ENCODE measurements around the gene NUDT21. TPM values are rescaled to one million over a fixed set of nuclear protein-coding genes. Genes with fewer than 3 reads are reported as not detected.
A peak's percentile ranks its signal among the peaks of the same experiment; 100 is the strongest.
"Not testable (repeated sequence)": the region's sequence is repeated elsewhere in the genome, so short reads cannot be mapped to it uniquely, and the experiment has no call there.

Gene NUDT21
- 80.9 TPM for total RNA-seq

DNA sequence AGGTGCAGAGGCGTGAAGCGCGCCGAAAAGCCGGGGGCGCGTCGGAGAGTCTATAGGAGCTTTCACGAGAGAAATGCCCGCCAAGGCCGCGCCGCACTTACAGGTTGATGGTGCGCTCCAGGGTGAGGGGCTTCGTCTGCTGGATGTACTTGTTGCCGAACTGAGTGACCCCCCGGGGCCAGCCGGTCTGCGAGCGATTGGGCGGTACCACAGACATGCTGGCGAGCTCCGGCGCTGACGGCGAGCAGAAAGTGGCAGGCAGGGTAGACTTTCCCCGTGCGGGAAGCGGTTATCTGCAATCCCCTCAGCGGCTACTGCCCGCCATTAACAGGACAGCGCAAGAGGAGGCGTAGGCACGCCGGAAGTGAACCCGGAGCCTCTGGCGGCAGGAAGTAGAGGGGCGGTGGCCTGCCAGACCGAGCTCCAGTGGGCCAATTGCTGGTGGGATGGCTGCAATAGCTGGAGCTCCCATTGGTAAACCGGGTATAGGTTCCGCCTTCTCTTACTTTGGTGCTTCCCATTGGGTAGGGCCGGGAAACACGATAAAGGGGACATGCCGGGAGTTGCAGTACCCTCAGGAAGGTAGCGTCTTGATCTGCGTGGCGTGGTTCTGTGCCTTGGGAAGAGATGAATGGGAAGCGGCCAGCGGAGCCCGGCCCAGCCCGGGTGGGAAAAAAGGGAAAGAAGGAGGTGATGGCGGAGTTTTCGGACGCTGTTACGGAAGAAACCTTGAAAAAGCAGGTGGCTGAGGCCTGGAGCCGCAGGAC, at the start of gene NUDT21, which contains the start of gene OGFOD1:
NUDT21 (minus strand) TSS at position 347 of the 767 bp plus-strand sequence; CDS start at position 217, 130 bp downstream.
OGFOD1 (plus strand) TSS at position 569 of the 767 bp plus-strand sequence; CDS start at position 628, 59 bp downstream.
- DNase-seq (ENCODE audit: low spot score): peak; percentile 96

DNA sequence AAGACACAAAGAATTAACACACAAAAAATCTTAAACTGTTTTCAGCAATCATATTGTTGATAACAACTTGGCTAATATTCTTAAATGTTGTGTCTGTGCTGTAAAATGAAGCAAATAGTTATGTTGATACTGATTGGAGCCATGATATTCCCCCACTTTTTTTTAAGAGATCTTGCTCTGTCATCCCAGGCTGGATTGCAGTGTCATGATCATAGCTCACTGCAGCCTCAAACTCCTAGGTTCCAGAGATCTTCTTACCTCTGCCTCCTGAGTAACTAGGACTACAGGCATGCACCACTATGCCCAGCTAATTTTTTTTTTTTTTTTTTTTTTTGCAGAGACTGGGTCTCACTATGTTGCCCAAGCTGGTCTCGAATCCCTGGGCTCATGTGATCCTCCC, 42.7 kb upstream of the NUDT21 start:
- DNase-seq (ENCODE audit: low spot score): no peak

DNA sequence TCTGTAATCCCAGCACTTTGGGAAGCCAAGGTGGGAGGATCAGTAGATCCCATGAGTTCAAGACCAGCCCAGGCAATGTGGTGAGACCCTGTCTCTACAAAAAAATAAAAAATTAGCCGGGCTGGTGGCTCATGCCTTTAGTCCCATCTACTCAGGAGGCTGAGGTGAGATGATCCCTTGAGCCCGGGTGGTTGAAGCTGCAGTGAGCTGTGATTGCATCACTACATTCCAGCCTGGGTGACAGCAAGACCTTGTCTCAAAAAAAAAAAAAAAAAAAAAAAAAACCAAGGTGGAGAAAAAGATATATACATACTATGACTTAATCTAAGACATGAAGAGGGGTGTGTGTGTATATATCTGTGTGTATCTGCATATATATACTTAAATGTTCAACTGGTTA, 42.0 kb upstream of the NUDT21 start:
- no peak for DNase-seq (ENCODE audit: low spot score)

DNA sequence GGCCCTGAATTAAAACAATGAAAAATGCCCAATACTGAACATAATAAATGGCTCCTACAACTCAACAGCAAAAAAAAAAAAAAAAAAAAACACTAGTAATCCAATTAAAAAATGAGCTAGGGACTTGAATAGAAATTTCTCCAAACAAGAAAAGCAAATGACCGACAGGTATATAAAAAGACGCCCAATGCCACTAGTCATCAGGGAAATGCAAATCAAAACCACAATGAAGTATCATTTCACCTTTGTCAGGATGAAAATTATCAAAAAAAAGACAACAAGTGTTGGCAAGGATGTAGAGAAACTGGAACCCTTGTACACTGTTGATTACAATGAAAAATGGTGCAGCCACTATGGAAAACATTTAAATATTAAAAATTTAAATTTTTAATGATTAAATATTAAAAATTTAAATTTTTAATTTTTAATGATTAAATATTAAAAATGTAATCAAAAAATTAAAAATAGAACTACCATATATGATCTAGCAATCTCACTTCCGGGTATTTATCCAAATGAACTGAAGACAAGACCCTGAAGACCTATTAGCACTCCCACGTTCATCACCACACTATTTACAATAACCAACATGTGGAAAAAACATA, 40.6 kb upstream of the NUDT21 start:
- no peak for DNase-seq (ENCODE audit: low spot score)

- DNase-seq (ENCODE audit: low spot score): not testable (repeated sequence)
These were observed 37.7 kb upstream of the NUDT21 start for GRCh38 chr16:56488868-56489267.

GRCh38 chr16:56488035-56488434, 36.9 kb upstream of the NUDT21 start:
- DNase-seq (ENCODE audit: low spot score): no peak

DNA sequence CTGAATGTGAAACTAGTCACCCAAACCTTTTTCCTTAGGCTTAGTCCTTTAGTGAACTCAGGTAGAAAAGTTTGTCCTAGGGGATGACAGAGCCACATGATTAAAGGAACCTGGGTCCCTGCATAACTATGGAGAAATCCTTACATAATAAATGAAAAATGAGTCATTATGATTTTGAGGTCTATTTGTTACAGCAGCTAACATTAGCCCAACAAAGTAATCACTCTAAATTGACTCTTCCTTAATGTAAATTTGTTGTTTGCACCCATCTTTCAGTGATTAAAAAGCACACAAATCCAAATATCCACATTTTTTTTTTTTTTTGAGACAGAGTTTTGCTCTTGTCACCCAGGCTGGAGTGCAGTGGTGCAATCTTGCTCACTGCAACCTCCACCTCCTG, 32.3 kb upstream of the NUDT21 start:
- DNase-seq (ENCODE audit: low spot score): no peak

DNA sequence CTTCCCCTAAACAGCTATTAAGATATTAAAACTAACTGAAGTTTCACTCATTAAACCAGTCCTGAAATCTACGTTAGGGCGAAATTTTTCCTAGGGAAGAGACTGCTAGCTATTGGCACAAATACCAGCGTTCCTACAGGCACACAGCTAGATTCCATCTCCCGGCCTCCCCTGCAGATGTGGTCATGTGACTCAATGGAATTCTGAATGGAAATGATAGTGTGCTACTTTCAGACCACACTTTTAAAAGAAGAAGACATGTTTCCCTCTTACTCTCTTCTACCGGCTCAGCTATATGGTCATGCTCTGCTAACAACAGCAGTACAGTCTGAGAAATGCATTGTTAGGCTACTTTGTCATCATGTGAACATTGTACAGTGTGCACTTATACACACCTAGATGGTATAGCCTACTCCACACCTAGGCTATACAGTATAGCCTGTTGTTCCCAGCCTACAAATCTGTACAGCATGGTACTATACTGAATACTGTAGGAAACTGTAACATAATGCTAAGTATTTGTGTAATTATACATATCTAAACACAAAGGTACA, 31.6 kb upstream of the NUDT21 start:
- no peak for DNase-seq (ENCODE audit: low spot score)

GRCh38 chr16:56481468-56482122, 30.5 kb upstream of the NUDT21 start:
- DNase-seq (ENCODE audit: low spot score): no peak

DNA sequence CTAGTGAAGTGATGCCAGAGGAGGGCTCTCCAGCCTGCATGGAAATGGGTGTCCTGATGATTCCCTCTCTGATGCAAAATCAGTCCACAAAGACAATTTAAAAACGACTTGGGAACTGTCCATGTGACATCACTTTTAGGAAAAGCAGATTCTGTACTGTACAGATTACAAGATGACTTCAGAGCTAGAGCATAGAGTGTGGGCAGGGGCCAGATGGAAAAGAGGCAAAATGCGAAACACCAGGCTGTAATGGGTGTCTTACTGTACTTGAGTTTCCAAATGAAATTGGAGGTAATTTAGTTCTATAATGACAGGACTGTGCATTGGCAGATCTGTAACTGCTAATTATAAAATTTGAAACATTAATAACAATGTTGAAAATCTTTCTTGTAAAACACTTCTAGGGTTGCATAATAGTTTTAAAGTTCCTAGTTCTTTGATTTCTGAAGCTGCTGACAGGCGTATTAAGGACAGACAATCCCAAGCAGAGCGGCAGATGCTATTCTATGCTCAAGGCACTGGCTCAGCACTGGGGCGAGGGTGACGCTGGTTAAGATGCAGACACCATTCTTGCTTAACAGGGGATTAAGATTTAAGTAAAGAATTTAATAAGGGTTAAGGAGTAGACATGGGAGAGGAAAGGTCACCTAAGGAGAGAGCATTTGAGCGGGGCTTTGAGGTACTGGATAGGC, 29.8 kb upstream of the NUDT21 start:
- DNase-seq (ENCODE audit: low spot score): no peak

- no peak for DNase-seq (ENCODE audit: low spot score)
These were observed 28.3 kb upstream of the NUDT21 start for GRCh38 chr16:56479469-56479868.

- no peak for DNase-seq (ENCODE audit: low spot score)
These were observed 27.3 kb upstream of the NUDT21 start for GRCh38 chr16:56478281-56479049.

- DNase-seq (ENCODE audit: low spot score): no peak
These were observed 26.2 kb upstream of the NUDT21 start for GRCh38 chr16:56477096-56477878.

DNA sequence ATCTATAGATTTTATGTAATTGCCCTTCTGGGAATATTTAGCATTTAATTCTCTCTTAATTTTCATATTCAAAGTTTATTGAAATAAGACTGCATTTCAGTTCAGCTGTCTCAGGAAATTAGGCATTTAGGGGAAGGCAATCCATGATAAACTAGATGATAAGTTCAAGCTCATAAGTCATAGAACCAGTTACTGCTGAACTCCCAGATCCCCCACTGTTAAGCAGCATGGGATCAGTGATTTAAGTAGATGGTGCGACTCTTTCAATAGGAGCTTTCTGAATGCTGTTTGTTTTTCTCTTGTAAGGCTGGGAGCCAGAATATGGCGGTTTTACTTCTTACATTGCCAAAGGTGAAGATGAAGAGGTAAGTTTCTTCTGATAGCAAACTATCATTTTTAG, 24.1 kb upstream of the NUDT21 start:
- DNase-seq (ENCODE audit: low spot score): no peak

- no peak for DNase-seq (ENCODE audit: low spot score)
These were observed 19.5 kb upstream of the NUDT21 start for GRCh38 chr16:56470666-56471065.

GRCh38 chr16:56470232-56470631, 19.1 kb upstream of the NUDT21 start:
- no peak for DNase-seq (ENCODE audit: low spot score)

- no peak for DNase-seq (ENCODE audit: low spot score)
These were observed 18.6 kb upstream of the NUDT21 start for GRCh38 chr16:56469748-56470147.

DNA sequence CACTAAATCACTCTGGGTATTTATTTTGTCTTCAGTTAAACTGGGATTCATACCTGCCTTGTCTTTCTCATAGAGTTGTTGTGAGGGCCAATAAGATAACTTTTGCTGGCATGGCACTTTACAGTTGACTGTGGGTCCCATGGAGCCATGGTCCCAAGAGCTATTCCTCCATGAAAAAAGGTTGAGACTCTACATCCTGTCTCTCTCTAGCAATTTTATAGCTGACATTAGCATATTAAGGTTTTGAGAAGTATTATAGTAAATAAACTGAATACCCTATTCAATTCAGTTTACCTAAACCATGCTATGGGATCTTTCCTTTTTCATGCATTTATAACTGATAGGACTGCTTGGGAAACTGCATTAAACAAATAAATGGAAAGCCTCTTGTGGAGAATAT, 17.7 kb upstream of the NUDT21 start:
- DNase-seq (ENCODE audit: low spot score): no peak

DNA sequence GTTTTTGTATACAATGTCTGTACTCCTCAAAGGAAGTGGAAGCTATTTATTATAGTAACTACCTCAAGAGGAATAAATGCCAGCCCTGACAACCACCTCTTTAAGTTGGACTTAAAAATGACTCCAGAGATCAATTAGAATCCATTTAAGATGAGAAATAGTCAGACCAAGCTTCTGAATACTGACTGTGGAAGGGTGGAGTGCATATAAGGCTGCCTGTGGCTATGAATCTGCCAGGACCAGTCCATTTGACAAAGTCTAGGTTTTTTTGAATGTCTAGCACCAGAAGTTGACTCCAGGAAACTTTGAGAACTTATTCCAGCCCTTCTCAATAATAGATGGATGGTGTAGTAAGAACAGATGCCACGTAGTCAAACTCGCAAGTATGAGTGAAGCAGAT, 15.2 kb upstream of the NUDT21 start:
- no peak for DNase-seq (ENCODE audit: low spot score)

GRCh38 chr16:56463153-56463552, 12.0 kb upstream of the NUDT21 start:
- DNase-seq (ENCODE audit: low spot score): no peak

Measured in mucosa of gallbladder (tissue), 1 donor.